GM18867 (cell line): ENCODE measurements around the gene NT5DC4.

ENCODE experiments used
- ATAC-seq: cut with Tn5 transposase; IDR thresholded peaks from one replicate; pipeline ENCODE4 v1.9.1; 2021; ENCODE audit warnings: mild to moderate bottlenecking, moderate library complexity; ENCODE audit not compliant: unreplicated experiment

Gene NT5DC4

GRCh38 chr2:112722816-112723546 lies 2.2 kb downstream of the NT5DC4 start:
- no peak for ATAC-seq

DNA sequence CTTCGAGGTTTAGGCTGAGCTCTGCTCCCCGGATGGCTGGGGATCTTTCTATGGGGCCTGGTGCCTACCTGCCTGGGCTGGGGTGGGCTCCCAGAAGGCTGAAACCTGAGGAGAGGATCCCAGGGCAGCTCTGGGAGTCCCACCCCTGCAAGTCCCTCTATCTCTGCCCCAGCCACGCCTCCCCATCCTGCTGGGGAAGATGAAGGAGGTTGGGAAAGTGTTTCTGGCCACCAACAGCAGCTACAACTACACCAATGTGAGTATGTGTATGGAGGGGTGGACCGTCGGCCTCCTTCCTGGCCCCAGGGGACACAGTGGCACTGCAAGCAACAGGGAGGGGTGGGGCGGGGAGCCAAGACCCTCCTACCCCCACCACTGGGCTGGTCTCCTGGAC lies 2.7 kb downstream of the NT5DC4 start:
- ATAC-seq, result no peak

DNA sequence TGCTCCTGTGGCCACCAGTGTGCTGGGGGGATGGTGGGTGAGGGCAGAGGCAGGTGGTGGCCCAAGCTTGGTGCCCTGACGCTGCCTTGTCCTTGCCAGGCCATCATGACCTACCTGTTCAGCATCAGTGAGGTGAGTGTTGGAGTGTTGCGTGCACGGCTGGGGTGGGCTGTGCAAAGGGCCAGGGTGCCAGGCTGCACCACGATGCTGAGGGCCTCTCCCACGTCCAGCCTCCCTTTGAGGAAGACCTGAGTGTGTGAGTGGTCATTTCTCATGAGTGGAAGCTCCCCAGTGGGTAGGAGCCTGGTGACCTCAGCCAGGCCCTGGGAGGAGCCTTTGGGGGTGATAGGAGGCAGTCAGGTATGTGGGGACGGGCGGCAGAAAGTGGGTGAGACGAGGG lies 3.2 kb downstream of the NT5DC4 start:
- no peak for ATAC-seq

GRCh38 chr2:112724591-112725525 lies 4.0 kb downstream of the NT5DC4 start:
- no peak for ATAC-seq

DNA sequence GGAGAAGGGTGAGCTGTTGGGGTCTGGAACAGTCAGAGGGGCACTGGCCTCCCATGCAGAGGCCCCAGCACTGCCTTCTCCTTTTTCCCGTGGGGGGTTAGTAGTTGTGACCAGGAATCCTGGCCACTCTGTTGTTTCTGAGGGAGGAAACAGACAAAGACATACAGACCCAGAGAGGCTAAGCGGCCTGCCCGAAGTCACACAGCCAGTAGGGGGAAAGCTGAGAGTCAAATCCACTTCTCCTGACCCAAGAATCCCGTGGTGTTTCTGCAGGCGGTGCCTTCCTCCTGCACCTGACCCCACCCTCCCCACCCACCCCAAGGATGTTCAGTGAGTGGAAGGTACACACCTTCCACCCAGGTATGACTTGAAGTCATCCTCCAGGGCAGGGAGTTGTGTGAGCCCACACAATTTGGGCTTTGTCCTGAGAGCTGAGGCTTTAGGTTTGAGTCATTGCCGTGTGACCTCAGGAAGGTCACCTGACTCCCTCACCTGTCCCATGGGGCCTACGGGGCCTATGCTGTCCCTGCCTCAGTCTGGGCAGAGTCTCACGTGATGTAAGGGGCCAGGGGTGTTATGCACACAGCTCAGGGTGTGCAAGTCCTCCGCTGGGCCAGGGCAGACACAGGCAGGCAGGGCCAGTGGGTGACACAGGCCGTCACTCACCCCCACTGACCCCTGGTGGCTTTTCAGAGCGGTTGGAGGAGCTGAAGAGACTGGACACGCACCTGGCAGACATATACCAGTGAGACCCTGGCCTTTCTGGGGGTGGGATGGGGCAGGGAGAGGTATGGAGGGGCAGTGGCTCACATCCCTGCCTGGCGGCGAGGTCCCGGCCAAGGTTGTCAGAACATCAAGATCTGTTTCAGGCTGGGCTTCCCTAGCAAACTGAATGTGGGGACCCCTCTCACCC lies 5.0 kb downstream of the NT5DC4 start:
- no peak for ATAC-seq

GRCh38 chr2:112726487-112727190 lies 5.8 kb downstream of the NT5DC4 start:
- ATAC-seq, result peak; percentile 78

DNA sequence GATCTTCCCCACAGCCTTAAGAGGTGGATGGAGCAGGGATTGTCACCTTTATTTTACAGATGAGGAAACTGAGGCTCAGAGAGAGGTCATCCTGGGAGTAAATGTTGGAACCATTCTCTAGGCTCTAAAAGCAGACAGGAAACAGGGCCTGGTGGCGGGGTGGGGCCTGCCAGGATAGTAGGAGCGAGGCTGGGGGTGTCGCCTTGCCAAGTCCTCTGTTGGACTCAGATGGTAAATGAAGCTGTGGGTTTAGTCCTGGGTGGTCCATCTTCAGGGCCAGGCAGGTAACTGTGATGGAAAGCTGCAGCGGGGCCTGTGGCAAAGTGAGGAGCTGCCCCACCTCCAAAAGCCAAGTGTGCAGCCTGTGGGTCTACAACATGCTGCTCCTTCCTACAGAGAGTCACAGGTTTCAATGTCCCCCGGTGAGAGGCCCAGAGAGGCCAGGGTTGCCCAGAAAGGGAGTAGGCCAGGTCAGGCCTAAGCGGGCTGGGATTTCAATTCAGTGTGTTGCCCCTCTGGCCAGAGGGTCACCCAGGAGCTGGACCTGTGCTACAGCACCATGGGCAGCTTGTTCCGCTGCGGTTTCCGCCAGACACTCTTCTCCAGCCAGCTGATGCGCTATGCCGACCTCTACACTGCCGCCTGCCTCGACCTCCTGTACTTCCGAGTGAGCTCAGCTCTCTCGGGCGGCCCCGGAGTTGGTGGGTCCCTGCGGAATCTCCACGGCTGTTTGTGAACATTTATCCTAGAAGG lies 6.6 kb downstream of the NT5DC4 start:
- no peak for ATAC-seq

DNA sequence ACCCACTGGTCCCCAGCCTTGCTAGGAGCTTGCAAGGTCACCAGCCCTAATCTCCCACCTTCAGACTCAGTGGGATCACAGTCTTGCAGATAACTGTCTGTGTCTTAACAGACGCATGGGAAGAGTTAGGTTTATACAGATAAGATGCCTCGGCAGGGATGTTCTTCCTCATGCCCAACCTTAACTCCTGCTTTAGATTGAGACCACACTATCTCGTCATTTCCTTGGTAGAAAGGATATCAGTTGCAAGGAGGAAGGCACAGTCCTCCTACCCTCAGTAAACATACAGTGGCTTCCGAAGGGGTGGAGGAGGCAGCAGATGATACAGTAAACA lies 7.2 kb downstream of the NT5DC4 start:
- ATAC-seq, result no peak

DNA sequence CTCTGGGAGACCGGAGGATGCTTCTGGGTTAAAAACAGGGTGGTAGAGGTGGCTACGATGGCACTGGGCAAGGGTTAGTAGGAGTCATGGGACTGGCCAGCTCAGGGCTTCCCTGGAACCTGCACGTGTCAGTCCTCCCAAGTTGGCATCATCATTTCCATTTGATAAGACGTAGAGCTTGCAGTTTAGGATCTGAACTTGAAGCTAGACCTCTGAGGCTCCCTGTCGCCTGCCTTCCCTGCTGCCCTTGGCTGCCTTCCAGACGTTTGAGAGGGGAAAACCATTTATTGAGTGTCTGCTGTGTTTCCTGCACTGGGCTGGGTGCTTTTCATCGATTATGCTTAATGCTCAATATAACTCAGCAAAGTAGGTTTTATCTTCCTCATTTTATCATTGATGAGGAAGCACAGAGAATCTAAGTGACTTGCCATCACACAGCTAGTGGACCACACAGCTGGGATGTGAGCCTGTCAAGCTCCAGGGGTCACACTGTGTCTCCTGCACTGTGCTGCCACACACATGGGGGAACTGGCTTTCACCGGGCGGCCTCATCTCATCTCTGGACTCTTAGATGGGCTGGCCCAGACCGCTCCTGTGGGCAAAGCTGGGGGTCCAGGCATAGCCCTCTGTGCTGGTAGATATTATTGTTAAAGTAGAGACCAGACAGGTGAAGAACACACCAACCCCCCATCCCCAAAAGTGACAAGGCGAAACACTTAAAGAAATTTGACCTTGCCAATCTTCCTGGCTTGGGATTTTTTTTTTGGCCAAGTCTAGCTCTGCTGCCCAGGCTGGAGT lies 7.8 kb downstream of the NT5DC4 start:
- ATAC-seq, result no peak

DNA sequence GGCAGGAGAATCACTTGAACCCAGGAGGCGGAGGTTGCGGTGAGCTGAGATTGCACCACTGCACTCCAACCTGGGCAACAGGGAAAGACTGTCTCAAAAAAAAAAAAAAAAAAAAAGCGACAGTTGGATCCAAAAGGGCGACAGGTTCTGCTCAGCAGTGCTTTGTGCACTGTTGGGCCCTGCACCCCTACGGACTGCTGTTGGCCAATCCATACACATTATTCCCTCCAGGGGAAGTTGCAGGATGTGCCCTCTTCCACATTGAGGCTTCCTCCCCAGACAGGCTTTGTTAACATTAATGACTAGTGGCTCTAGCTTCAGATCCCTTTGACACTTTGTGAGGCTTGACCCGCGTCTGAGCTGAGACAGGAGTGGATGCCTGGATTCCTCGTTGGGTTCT lies 9.4 kb downstream of the NT5DC4 start:
- ATAC-seq, result no peak

- ATAC-seq, result no peak
These were observed 10.0 kb downstream of the NT5DC4 start for GRCh38 chr2:112730791-112731190.

DNA sequence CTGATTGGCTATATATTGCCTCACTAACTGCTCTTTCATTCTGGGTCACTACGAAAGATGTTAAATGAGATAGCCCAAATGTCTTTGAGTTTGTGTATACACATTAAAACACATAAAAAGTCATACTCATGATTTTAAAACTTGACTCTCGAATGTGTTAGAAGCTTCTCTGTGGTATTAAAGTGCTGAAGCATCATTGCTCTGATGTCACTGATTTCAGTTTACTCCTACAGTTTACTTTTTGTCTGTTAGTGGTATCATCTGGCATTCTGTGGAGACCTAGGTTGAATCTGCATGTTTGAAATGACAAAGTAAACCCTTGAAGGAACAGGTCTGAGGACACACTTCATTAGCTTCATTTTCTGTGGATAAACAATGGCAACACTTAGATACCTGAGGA lies 10.7 kb downstream of the NT5DC4 start:
- ATAC-seq, result no peak

- no peak for ATAC-seq
These were observed 12.6 kb downstream of the NT5DC4 start for GRCh38 chr2:112733456-112733855.

GRCh38 chr2:112733871-112734270 lies 13.1 kb downstream of the NT5DC4 start:
- no peak for ATAC-seq

GRCh38 chr2:112737542-112738232 lies 16.9 kb downstream of the NT5DC4 start:
- ATAC-seq, result no peak

DNA sequence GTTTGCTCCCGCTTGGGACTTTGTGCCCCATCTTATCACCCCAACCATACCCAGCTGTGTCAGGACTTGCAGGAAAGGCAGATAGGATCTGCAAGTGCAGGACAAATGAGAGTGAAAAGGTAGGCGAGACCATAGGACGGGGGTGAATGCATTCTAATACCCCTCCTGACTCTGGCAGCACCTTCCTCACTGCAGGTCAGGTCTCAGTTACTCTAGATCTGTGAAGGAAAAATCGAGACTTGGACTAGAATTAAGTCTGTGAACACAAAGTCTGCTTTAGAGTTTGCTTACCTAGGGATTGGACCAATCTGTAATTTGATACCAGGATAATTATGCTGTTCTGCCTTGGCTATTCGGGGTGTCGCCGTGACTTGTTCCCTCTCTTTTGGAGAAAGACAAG lies 19.7 kb downstream of the NT5DC4 start:
- ATAC-seq, result no peak

DNA sequence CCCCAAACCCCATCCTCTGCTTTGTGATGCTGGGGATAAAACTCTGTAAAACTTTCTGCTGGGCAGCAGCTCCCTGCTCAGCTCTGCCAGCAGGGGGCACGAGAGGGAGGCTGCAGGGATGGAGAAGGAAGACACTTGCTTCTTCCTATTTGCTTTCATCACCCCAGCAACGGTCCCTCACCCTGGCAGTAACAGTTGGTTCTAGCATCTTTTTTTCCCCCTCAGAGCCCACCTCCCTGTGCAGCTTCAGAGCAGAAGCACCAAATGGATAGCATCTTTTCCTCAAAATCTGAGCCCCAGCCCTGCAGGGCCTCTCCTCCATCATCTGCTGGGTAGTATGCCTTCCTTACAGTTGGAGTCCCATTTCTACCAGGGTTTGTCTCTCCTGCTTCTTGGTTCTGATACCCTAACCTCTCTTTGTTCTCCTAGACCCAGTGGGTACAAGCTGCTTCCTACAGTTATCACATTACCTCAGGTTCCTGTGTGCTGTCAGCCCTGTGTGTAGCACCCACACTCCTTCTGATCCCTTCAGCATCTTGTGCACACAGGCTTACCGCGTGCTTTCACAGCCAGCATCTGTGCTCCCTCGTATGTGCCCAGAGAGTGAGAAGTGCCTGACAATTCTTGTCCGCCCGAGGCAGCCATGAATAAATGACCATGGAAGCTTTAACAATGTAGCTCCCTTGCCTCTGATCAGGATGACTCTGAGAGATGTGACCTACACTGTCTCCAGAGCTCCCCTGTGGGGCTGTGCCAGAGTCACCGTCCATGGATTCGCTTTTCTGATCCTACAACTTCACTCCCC lies 29.1 kb downstream of the NT5DC4 start:
- ATAC-seq, result peak; percentile 59

DNA sequence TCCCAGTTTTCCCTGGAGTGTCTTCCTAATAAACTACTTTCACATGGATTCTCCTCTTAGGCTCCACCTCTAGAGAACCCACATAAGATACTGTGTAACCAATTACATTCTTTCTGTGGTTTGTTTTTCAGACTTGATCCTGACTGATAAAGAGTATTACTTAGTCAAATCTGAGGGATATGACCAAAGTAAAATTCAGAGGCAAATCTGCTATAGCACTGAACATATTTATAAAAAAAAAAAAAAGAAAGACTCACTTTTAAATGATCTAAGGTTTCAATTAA lies 29.7 kb downstream of the NT5DC4 start:
- no peak for ATAC-seq
